ENCODE measurements around the gene ZACN. TPM values are rescaled to one million over a fixed set of nuclear protein-coding genes. Genes with fewer than 3 reads are reported as not detected.

Gene ZACN
- total RNA-seq, 4 donors from 2014 or later, result 2.2 TPM; not detected in 3

DNA sequence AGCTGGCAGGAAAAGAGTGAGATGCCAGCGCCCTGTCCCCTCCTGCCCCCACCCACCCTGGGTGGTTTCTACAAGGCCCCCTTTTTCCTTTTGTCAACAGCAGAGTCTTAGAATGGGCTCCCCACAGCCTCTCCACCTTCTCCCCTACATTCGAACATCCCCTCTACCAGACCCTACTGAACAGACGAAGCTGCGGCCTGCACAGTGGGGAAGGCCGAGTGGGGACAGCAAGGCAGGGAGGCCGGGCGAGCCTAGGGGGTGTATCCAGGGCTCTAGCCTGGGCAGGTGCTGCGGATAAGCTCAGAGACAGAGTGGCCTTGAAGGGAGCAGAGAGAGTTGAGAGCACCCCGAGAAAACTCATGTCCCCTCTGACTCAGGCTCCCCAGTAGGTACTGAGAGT is 7.4 kb downstream of the ZACN start:
- 95 to 96% methylated on average over 9 of the region's 9 CpGs for WGBS, 2 donors
- Histone ChIP-seq H3K4me3 (replicated peaks in 1 of 3) (no peak overlapping the region), H3K36me3 (peaks cover 62 to 75% of the 10 kb centered on the region in 2 donors), H3K27me3 (no peaks in the 10 kb centered on the region), H3K27ac (no peak overlapping the region), H3K9me3 (no peaks in the 10 kb centered on the region), H3K4me1 (no peaks in the 10 kb centered on the region)
- intact Hi-C loops (cut with DNase I), result no loop called here
- TF ChIP-seq POLR2A (IDR thresholded peaks at IDR 0.05), result no peak
- TF ChIP-seq, protein P1, sequence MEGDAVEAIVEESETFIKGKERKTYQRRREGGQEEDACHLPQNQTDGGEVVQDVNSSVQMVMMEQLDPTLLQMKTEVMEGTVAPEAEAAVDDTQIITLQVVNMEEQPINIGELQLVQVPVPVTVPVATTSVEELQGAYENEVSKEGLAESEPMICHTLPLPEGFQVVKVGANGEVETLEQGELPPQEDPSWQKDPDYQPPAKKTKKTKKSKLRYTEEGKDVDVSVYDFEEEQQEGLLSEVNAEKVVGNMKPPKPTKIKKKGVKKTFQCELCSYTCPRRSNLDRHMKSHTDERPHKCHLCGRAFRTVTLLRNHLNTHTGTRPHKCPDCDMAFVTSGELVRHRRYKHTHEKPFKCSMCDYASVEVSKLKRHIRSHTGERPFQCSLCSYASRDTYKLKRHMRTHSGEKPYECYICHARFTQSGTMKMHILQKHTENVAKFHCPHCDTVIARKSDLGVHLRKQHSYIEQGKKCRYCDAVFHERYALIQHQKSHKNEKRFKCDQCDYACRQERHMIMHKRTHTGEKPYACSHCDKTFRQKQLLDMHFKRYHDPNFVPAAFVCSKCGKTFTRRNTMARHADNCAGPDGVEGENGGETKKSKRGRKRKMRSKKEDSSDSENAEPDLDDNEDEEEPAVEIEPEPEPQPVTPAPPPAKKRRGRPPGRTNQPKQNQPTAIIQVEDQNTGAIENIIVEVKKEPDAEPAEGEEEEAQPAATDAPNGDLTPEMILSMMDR (IDR thresholded peaks at IDR 0.05), result no peak
- DNase-seq, result no peak

- 91 to 96% methylated on average over 5 to 8 of the region's 11 CpGs for WGBS, 2 donors
- Histone ChIP-seq H3K36me3 (peaks cover 63 to 75% of the 10 kb centered on the region in 2 donors), H3K4me3 (replicated peaks in 1 of 3) (no peak overlapping the region), H3K9me3 (no peaks in the 10 kb centered on the region), H3K4me1 (no peaks in the 10 kb centered on the region), H3K27me3 (no peaks in the 10 kb centered on the region), H3K27ac (no peak overlapping the region)
- no peak for TF ChIP-seq POLR2A (IDR thresholded peaks at IDR 0.05)
- TF ChIP-seq, protein P1 (IDR thresholded peaks at IDR 0.05), result no peak
- intact Hi-C loops (cut with DNase I), result no loop called here
- no peak for DNase-seq
These were observed 8.5 kb downstream of the ZACN start for GRCh38 chr17:76087531-76087930.

DNA sequence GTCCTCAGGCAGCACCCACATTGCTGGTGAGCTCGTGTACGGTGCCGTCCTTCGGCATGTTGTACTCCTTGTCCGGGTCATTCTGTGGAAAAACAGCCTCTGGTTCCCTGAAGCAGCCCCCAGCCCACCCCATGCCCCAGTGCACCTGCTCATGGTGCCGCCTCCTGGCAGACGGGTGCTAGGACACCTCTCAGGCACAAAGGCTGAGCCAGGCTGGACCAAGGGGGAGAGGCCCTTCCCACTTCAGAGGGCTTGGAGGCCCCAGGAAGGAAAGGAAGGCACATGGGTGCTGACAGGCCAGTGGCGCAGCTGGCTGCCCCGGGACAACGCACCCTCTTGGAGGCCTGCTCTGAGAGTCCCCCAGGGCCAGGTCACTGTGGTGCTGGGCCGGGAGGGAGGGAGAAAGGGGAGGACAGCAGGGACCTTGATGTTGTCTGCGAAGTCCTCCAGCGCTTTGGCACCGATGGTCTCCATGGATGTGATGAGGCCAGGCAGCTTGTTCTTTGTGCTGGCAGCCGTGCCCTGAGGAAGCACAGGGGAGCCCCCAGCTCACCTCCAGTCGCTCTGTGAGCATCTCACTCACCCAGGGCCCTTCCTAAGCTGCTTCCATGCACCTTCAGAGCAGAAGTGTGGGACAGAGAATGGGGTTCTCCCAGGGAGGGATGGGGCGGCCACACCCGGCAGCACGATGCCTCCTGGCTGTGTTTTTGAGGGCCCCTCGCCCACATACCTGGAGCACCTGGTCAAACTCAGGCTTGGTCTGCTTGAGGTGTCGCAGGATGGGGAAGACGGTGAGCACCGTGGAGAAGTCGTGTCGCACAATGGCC is 9.3 kb downstream of the ZACN start:
- TF ChIP-seq POLR2A (IDR thresholded peaks at IDR 0.05), result no peak
- TF ChIP-seq, protein P1 (IDR thresholded peaks at IDR 0.05), result no peak
- H3K27ac ChIP-seq, result no peak overlapping the region
- intact Hi-C loops (cut with DNase I), result no loop called here

GRCh38 chr17:76088868-76089576 is 10.0 kb downstream of the ZACN start:
- Histone ChIP-seq H3K4me3 (replicated peaks in 1 of 3) (no peak overlapping the region), H3K36me3 (peaks cover 71 to 75% of the 10 kb centered on the region in 2 donors), H3K9me3 (no peaks in the 10 kb centered on the region), H3K27me3 (no peaks in the 10 kb centered on the region), H3K27ac (no peak overlapping the region), H3K4me1 (no peaks in the 10 kb centered on the region)
- DNase-seq, result no peak
- intact Hi-C loops (cut with DNase I), result no loop called here
- 90 to 94% methylated on average over 24 to 25 of the region's 25 CpGs for WGBS, 2 donors
- TF ChIP-seq POLR2A (IDR thresholded peaks at IDR 0.05), result no peak
- TF ChIP-seq, protein P1 (IDR thresholded peaks at IDR 0.05), result no peak

More for the DNA sequence above, 9.3 kb downstream of the ZACN start:
- no peak for DNase-seq
- no peaks in the 10 kb centered on the region for H3K27me3 ChIP-seq
- no peak overlapping the region for H3K4me3 ChIP-seq (replicated peaks in 1 of 3)
- peaks cover 70 to 75% of the 10 kb centered on the region in 2 donors for H3K36me3 ChIP-seq
- H3K9me3 ChIP-seq, result no peaks in the 10 kb centered on the region
- H3K4me1 ChIP-seq, result no peaks in the 10 kb centered on the region
- WGBS, 2 donors, result 95 to 96% methylated on average over 16 to 20 of the region's 25 CpGs
